T-helper 22 cell (primary cell): ENCODE results near the gene ADGRB2.

Source experiments
- DNase-seq: peaks from one replicate; pipeline ENCODE4 v3.0.0-alpha.2; 2020; ENCODE audit warnings: low read depth

ADGRB2 gene

GRCh38 chr1:31782421-31783410, 18.6 kb upstream of the ADGRB2 start:
- DNase-seq = no peak

- no peak for DNase-seq
Observed at GRCh38 chr1:31781756-31782371, 17.7 kb upstream of the ADGRB2 start.

- DNase-seq = no peak
Observed at GRCh38 chr1:31781138-31781755, 17.1 kb upstream of the ADGRB2 start.

GRCh38 chr1:31780632-31781031, 16.5 kb upstream of the ADGRB2 start:
- no peak for DNase-seq

- no peak for DNase-seq
Observed at GRCh38 chr1:31779687-31780086, 15.5 kb upstream of the ADGRB2 start.

GRCh38 chr1:31778763-31779488, 14.8 kb upstream of the ADGRB2 start:
- no peak for DNase-seq

- no peak for DNase-seq
Observed at GRCh38 chr1:31776516-31776915, 12.4 kb upstream of the ADGRB2 start.

GRCh38 chr1:31776032-31776431, 11.9 kb upstream of the ADGRB2 start:
- DNase-seq = no peak

- no peak for DNase-seq
Observed at GRCh38 chr1:31775210-31775999, 11.3 kb upstream of the ADGRB2 start.

GRCh38 chr1:31774495-31774894, 10.4 kb upstream of the ADGRB2 start:
- DNase-seq = no peak

- DNase-seq = no peak
Observed at GRCh38 chr1:31773861-31774260, 9.7 kb upstream of the ADGRB2 start.

- DNase-seq = no peak
Observed at GRCh38 chr1:31772669-31773248, 8.6 kb upstream of the ADGRB2 start.

- DNase-seq = no peak
Observed at GRCh38 chr1:31771891-31772668, 7.9 kb upstream of the ADGRB2 start.

- no peak for DNase-seq
Observed at GRCh38 chr1:31769720-31770390, 5.7 kb upstream of the ADGRB2 start.

GRCh38 chr1:31768939-31769704, 5.0 kb upstream of the ADGRB2 start:
- DNase-seq = no peak

- DNase-seq = no peak
Observed at GRCh38 chr1:31768407-31768907, 4.3 kb upstream of the ADGRB2 start.

- no peak for DNase-seq
Observed at GRCh38 chr1:31767225-31767624, 3.1 kb upstream of the ADGRB2 start.

GRCh38 chr1:31765516-31765915, 1.4 kb upstream of the ADGRB2 start:
- DNase-seq = no peak

GRCh38 chr1:31765041-31765467, 914 bp upstream of the ADGRB2 start:
- no peak for DNase-seq
